ENCODE data around the gene SORCS1. TPM values are rescaled to one million over a fixed set of nuclear protein-coding genes. Genes with fewer than 3 reads are reported as not detected.

The SORCS1 gene
- total RNA-seq, 4 donors from 2014 or later, result 7.1 to 16.7 (median 10.7) TPM

GRCh38 chr10:107141524-107142061, 22.9 kb downstream of the SORCS1 start:
- intact Hi-C loops (cut with DNase I), result no loop called here
- DNase-seq (ENCODE audit: extremely low spot score), result no peak

GRCh38 chr10:107139237-107139636, 25.3 kb downstream of the SORCS1 start:
- Histone ChIP-seq H3K4me3 (no peak overlapping the region), H3K36me3 (no peaks in the 10 kb centered on the region), H3K27ac (replicated peaks in 1 of 4) (no peak overlapping the region), H3K9me3 (no peaks in the 10 kb centered on the region), H3K4me1 (no peaks in the 10 kb centered on the region), H3K27me3 (no peaks in the 10 kb centered on the region)
- intact Hi-C loops (cut with DNase I), result no loop called here
- no peak for DNase-seq (ENCODE audit: extremely low spot score)
- no peak for TF ChIP-seq EP300 (IDR thresholded peaks at IDR 0.05)
- TF ChIP-seq CTCF (IDR thresholded peaks at IDR 0.05), result no peak
- no peak for TF ChIP-seq POLR2A (IDR thresholded peaks at IDR 0.05; ENCODE audit: low read depth)
- TF ChIP-seq POLR2AphosphoS5 (IDR thresholded peaks at IDR 0.05), result no peak

More at GRCh38 chr10:107141524-107142061, 22.9 kb downstream of the SORCS1 start:
- Histone ChIP-seq H3K27ac (replicated peaks in 1 of 4) (no peak overlapping the region), H3K4me1 (no peaks in the 10 kb centered on the region), H3K27me3 (no peaks in the 10 kb centered on the region), H3K36me3 (no peaks in the 10 kb centered on the region), H3K4me3 (no peak overlapping the region), H3K9me3 (no peaks in the 10 kb centered on the region)
- 76% methylated on average over 2 of the region's 2 CpGs for WGBS
- TF ChIP-seq POLR2A (IDR thresholded peaks at IDR 0.05; ENCODE audit: low read depth) (no peak), POLR2AphosphoS5 (IDR thresholded peaks at IDR 0.05) (no peak), CTCF (IDR thresholded peaks at IDR 0.05) (no peak), EP300 (IDR thresholded peaks at IDR 0.05) (no peak)

GRCh38 chr10:107133656-107134055, 30.9 kb downstream of the SORCS1 start:
- 57% methylated on average over 1 of the region's 1 CpG for WGBS
- Histone ChIP-seq H3K4me1 (no peaks in the 10 kb centered on the region), H3K36me3 (no peaks in the 10 kb centered on the region), H3K4me3 (no peak overlapping the region), H3K27ac (replicated peaks in 1 of 4) (no peak overlapping the region), H3K9me3 (no peaks in the 10 kb centered on the region), H3K27me3 (no peaks in the 10 kb centered on the region)
- no peak for DNase-seq (ENCODE audit: extremely low spot score)
- TF ChIP-seq POLR2AphosphoS5 (IDR thresholded peaks at IDR 0.05) (no peak), POLR2A (IDR thresholded peaks at IDR 0.05; ENCODE audit: low read depth) (no peak), CTCF (IDR thresholded peaks at IDR 0.05) (no peak), EP300 (IDR thresholded peaks at IDR 0.05) (no peak)
- intact Hi-C loops (cut with DNase I), result no loop called here

- H3K27me3 ChIP-seq, result peaks cover 0 to 6% (median 0%) of the 10 kb centered on the region in 4 donors
- no peaks in the 10 kb centered on the region for H3K36me3 ChIP-seq
- 85% methylated on average over 6 of the region's 6 CpGs for WGBS
- no peaks in the 10 kb centered on the region for H3K9me3 ChIP-seq
- H3K4me3 ChIP-seq, result no peak overlapping the region
- no peak for DNase-seq (ENCODE audit: extremely low spot score)
- H3K27ac ChIP-seq (replicated peaks in 1 of 4), result no peak overlapping the region
- no peaks in the 10 kb centered on the region for H3K4me1 ChIP-seq
- no peak for TF ChIP-seq POLR2A (IDR thresholded peaks at IDR 0.05; ENCODE audit: low read depth)
- no peak for TF ChIP-seq CTCF (IDR thresholded peaks at IDR 0.05)
- no peak for TF ChIP-seq EP300 (IDR thresholded peaks at IDR 0.05)
- no peak for TF ChIP-seq POLR2AphosphoS5 (IDR thresholded peaks at IDR 0.05)
- intact Hi-C loops (cut with DNase I), result no loop called here
Measured at GRCh38 chr10:107129000-107129399, 35.5 kb downstream of the SORCS1 start.

GRCh38 chr10:107126512-107127065, 37.9 kb downstream of the SORCS1 start:
- no peaks in the 10 kb centered on the region for H3K9me3 ChIP-seq
- H3K27me3 ChIP-seq, result peaks cover 0 to 6% (median 0%) of the 10 kb centered on the region in 4 donors
- 79% methylated on average over 5 of the region's 5 CpGs for WGBS
- no peaks in the 10 kb centered on the region for H3K4me1 ChIP-seq
- DNase-seq (ENCODE audit: extremely low spot score), result no peak
- intact Hi-C loops (cut with DNase I), result no loop called here
- H3K36me3 ChIP-seq, result no peaks in the 10 kb centered on the region
- TF ChIP-seq POLR2A (IDR thresholded peaks at IDR 0.05; ENCODE audit: low read depth), result no peak
- TF ChIP-seq CTCF (IDR thresholded peaks at IDR 0.05), result no peak
- TF ChIP-seq EP300 (IDR thresholded peaks at IDR 0.05), result no peak
- TF ChIP-seq POLR2AphosphoS5 (IDR thresholded peaks at IDR 0.05), result no peak
- no peak overlapping the region for H3K4me3 ChIP-seq
- no peak overlapping the region for H3K27ac ChIP-seq (replicated peaks in 1 of 4)

Measured in esophagus muscularis mucosa (tissue), 4 donors.